GM23248 (cell line): ENCODE results near the gene C15orf40.

Experiments
- EZH2 ChIP-seq: fragments of 200-600 bp; sonication (generic); IDR thresholded peaks from 2 replicates; pipeline ENCODE4 v1.6.1; 2018; ENCODE audit warnings: antibody characterized with exemption, mild to moderate bottlenecking; ENCODE audit not compliant: insufficient read depth, poor library complexity, severe bottlenecking
- EZH2phosphoT487 ChIP-seq: fragments of 200-600 bp; sonication (generic); IDR thresholded peaks from 2 replicates; pipeline ENCODE4 v1.6.1; 2018; ENCODE audit warnings: antibody characterized with exemption, moderate library complexity, mild to moderate bottlenecking, low read depth; ENCODE audit not compliant: insufficient read depth

- TF ChIP-seq EZH2phosphoT487 (no peak), EZH2 (no peak)
These were observed 41.3 kb downstream of the C15orf40 start for GRCh38 chr15:82970078-82970686.
